Activated T-helper 17 cell treated with anti-CD3 and anti-CD28 coated beads, Interleukin-2, amount 50 U/mL, for 72 hours (primary cell): ENCODE measurements around the gene CHAT. TPM values are rescaled to one million over a fixed set of nuclear protein-coding genes. Genes with fewer than 3 reads are reported as not detected.

Experiments
- ATAC-seq: fragments of 150-1000 bp; cut with Tn5 transposase; replicated peaks from 2 replicates; pipeline ENCODE4 v1.10.0; 2021; ENCODE audit warnings: mild to moderate bottlenecking, moderate library complexity
- H3K27ac Mint-ChIP-seq: one replicate; pipeline ENCODE4 v1.8.0; 2022; ENCODE audit warnings: mixed read lengths
- H3K27me3 Mint-ChIP-seq: one replicate; pipeline ENCODE4 v1.8.0; 2022; ENCODE audit warnings: mixed read lengths
- H3K36me3 Mint-ChIP-seq: one replicate; pipeline ENCODE4 v1.8.0; 2022; ENCODE audit warnings: low read depth, mild to moderate bottlenecking, mixed read lengths
- H3K4me1 Mint-ChIP-seq: one replicate; pipeline ENCODE4 v1.8.0; 2022; ENCODE audit warnings: mixed read lengths
- H3K4me3 Mint-ChIP-seq: one replicate; pipeline ENCODE4 v1.8.0; 2022; ENCODE audit warnings: mild to moderate bottlenecking, mixed read lengths
- H3K9me3 Mint-ChIP-seq: one replicate; pipeline ENCODE4 v1.8.0; 2022; ENCODE audit warnings: mixed read lengths
- total RNA-seq, 2 donors: library from RNA; stranded (reverse); gene quantifications; one replicate each; pipeline ENCODE4 v1.2.3, GENCODE V29; 2022

The CHAT gene
- total RNA-seq, 2 donors from 2014 or later, result not detected

GRCh38 chr10:49645417-49645816 lies 31.6 kb downstream of the CHAT start:
- Mint-ChIP-seq H3K36me3 (no peaks in the 10 kb centered on the region), H3K27ac (no peak overlapping the region), H3K27me3 (peaks cover 38% of the 10 kb centered on the region), H3K9me3 (no peaks in the 10 kb centered on the region), H3K4me1 (no peaks in the 10 kb centered on the region), H3K4me3 (no peak overlapping the region)
- ATAC-seq, result no peak

DNA sequence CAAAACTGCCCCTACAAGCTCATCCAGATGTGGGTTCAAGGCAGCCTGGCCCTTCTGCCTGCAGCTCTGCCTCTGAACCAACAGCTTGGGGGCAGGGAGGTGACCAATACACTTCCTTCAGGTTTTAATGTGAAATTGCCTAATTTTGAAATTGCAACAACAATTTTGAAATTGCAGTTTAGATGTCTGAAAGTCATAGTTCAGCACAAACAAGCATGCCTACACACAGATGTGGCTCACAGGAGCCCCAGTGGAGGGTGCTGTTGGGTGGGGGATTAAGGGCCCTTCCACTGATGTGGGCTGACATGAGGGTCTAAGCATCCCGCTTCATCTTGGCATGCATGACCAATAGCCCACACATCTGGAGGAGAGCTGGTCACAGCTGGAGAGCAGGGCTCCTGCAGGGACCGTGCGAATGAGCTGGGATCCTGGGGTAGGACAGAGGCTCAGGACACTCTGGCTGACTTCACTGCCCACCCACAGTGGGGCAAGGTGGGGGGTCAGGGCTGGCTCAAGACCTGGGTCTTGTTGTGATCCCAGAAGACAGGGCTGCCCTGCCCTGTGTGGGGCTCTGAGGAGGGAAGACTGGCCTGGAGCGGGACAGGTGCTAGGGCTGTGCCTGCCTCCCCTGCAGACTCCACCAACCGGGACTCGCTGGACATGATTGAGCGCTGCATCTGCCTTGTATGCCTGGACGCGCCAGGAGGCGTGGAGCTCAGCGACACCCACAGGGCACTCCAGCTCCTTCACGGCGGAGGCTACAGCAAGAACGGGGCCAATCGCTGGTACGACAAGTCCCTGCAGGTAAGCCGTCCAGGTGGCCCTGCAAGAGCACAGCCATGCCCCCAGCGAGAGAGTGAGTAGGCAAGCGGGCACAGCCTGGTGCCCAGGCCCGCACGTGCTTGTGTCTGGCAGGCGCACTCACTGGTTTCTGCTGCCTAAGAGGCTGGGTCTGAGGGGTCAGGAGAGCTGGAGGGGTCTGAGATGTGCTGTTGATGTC lies 32.3 kb downstream of the CHAT start:
- Mint-ChIP-seq H3K4me3 (no peak overlapping the region), H3K9me3 (no peaks in the 10 kb centered on the region), H3K27ac (no peak overlapping the region), H3K4me1 (no peaks in the 10 kb centered on the region), H3K27me3 (peaks cover 36% of the 10 kb centered on the region), H3K36me3 (no peaks in the 10 kb centered on the region)
- no peak for ATAC-seq

GRCh38 chr10:49647554-49647953 lies 33.7 kb downstream of the CHAT start:
- H3K36me3 Mint-ChIP-seq, result no peaks in the 10 kb centered on the region
- no peak overlapping the region for H3K4me3 Mint-ChIP-seq
- no peak overlapping the region for H3K27ac Mint-ChIP-seq
- no peaks in the 10 kb centered on the region for H3K9me3 Mint-ChIP-seq
- H3K4me1 Mint-ChIP-seq, result no peaks in the 10 kb centered on the region
- no peak for ATAC-seq
- peaks cover 30% of the 10 kb centered on the region for H3K27me3 Mint-ChIP-seq

GRCh38 chr10:49647985-49648795 lies 34.4 kb downstream of the CHAT start:
- no peak for ATAC-seq
- Mint-ChIP-seq H3K4me1 (no peaks in the 10 kb centered on the region), H3K9me3 (no peaks in the 10 kb centered on the region), H3K36me3 (no peaks in the 10 kb centered on the region), H3K27ac (no peak overlapping the region), H3K27me3 (peaks cover 29% of the 10 kb centered on the region), H3K4me3 (no peak overlapping the region)

GRCh38 chr10:49649294-49649693 lies 35.5 kb downstream of the CHAT start:
- Mint-ChIP-seq H3K4me1 (no peaks in the 10 kb centered on the region), H3K4me3 (no peak overlapping the region)

GRCh38 chr10:49649936-49650723 lies 36.3 kb downstream of the CHAT start:
- ATAC-seq, result peak; percentile 39

More at GRCh38 chr10:49649294-49649693, 35.5 kb downstream of the CHAT start:
- peaks cover 21% of the 10 kb centered on the region for H3K27me3 Mint-ChIP-seq
- peak; percentile 53 for ATAC-seq
- H3K27ac Mint-ChIP-seq, result no peak overlapping the region
- no peaks in the 10 kb centered on the region for H3K9me3 Mint-ChIP-seq
- no peaks in the 10 kb centered on the region for H3K36me3 Mint-ChIP-seq

DNA sequence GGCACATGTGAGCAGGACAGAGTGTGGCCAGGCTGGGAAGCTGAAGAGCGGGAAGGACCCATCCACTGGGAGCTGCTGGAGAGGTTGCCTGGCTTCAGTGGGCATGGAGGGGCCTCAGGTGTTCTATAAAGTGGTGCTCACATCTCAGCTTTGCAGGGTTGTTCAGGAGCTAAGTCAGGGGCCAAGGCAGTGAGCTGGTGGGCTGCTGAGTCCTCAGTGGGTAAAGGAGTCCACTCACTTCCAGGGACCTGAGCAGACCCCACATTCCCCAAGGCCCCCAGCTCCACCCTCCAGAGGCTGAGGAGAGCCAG lies 36.8 kb downstream of the CHAT start:
- Mint-ChIP-seq H3K4me1 (no peaks in the 10 kb centered on the region), H3K4me3 (no peak overlapping the region), H3K9me3 (no peaks in the 10 kb centered on the region), H3K27ac (no peak overlapping the region), H3K36me3 (no peaks in the 10 kb centered on the region), H3K27me3 (peaks cover 19% of the 10 kb centered on the region)
- no peak for ATAC-seq

More at GRCh38 chr10:49649936-49650723, 36.3 kb downstream of the CHAT start:
- Mint-ChIP-seq H3K27ac (no peak overlapping the region), H3K4me3 (no peak overlapping the region), H3K4me1 (no peaks in the 10 kb centered on the region), H3K27me3 (peaks cover 18% of the 10 kb centered on the region), H3K9me3 (no peaks in the 10 kb centered on the region), H3K36me3 (no peaks in the 10 kb centered on the region)

GRCh38 chr10:49651039-49651835 lies 37.4 kb downstream of the CHAT start:
- Mint-ChIP-seq H3K36me3 (no peaks in the 10 kb centered on the region), H3K27ac (no peak overlapping the region), H3K4me1 (no peaks in the 10 kb centered on the region), H3K4me3 (no peak overlapping the region), H3K27me3 (peaks cover 22% of the 10 kb centered on the region), H3K9me3 (no peaks in the 10 kb centered on the region)
- no peak for ATAC-seq

GRCh38 chr10:49651917-49652316 lies 38.1 kb downstream of the CHAT start:
- Mint-ChIP-seq H3K4me1 (no peaks in the 10 kb centered on the region), H3K27me3 (peaks cover 22% of the 10 kb centered on the region), H3K4me3 (no peak overlapping the region), H3K9me3 (no peaks in the 10 kb centered on the region), H3K36me3 (no peaks in the 10 kb centered on the region), H3K27ac (no peak overlapping the region)
- no peak for ATAC-seq

- Mint-ChIP-seq H3K27ac (no peak overlapping the region), H3K4me1 (no peaks in the 10 kb centered on the region), H3K4me3 (no peak overlapping the region), H3K9me3 (no peaks in the 10 kb centered on the region), H3K36me3 (no peaks in the 10 kb centered on the region), H3K27me3 (peaks cover 15% of the 10 kb centered on the region)
- no peak for ATAC-seq
These were observed 38.8 kb downstream of the CHAT start for GRCh38 chr10:49652421-49653272.

DNA sequence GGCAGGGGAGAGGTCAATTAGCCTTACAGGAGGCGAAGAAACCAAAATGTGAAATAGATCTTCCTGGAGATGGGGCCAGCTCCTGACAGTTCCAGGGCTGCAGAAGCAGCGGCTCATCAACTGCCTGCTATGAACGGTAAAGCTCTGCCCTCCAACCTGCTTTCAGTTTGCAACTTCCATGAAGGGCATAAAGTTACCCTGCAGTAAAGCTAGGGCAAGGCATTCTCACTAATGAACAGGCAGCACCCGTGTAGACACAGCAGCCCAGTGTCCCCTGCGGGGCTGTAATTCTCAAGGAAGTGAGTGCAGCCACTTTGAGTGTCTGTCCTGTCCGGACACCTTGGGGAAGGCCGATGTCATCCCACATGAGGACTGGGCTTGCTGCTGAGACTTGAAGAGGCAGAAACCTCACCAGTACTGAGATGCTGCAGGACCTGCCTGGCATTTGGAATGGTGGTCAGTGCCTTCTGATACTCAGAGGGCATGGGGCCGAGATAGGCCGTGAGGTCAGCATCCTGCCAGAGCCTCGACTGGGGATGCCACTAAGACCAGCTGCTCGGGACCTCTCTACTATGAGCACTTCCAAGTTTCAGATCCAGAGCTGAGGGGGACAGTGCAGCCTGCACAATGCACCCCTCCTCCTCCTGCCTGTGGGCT lies 39.6 kb downstream of the CHAT start:
- H3K4me1 Mint-ChIP-seq, result no peaks in the 10 kb centered on the region
- H3K9me3 Mint-ChIP-seq, result no peaks in the 10 kb centered on the region
- H3K27ac Mint-ChIP-seq, result no peak overlapping the region
- ATAC-seq, result no peak
- H3K4me3 Mint-ChIP-seq, result no peak overlapping the region
- H3K27me3 Mint-ChIP-seq, result peaks cover 11% of the 10 kb centered on the region
- no peaks in the 10 kb centered on the region for H3K36me3 Mint-ChIP-seq

DNA sequence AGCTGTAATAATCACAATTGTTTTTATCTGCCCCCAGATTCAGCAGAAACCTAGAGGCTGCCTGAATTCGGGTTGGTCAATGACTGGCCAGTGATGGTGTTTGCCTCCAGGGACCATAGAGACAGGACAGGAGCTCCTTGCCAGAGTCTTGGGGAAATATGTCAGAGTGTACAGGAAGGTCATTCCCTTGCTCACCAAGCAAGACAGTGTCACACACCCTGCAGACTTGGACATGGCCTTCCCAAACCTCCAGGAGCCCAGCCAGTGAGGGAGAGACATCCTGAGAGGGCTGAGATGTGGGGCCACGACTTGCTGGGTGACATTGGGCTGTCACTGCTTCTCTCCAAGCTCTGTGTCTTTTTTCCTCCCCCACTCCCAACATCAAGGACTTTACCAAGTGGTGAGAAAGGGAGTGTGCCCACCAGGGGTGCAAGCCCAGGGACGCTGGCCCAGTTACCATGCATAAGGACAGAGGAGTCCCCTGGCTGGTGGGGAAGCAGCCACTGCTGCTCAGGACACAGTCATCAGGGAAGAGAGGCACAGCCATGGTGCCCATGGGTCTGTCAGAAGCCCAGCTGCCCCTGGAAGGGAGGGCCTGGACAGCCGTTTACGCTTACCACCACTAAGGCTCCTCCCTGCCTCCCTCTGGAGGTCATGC lies 40.3 kb downstream of the CHAT start:
- H3K36me3 Mint-ChIP-seq, result no peaks in the 10 kb centered on the region
- no peak for ATAC-seq
- peaks cover 5% of the 10 kb centered on the region for H3K9me3 Mint-ChIP-seq
- H3K4me3 Mint-ChIP-seq, result no peak overlapping the region
- H3K4me1 Mint-ChIP-seq, result no peaks in the 10 kb centered on the region
- H3K27me3 Mint-ChIP-seq, result peaks cover 10% of the 10 kb centered on the region
- H3K27ac Mint-ChIP-seq, result no peak overlapping the region
